HL-60 (cell line): Measurements from ENCODE around the gene DERA.

ENCODE experiments used
- DNase-seq, 2 experiments: peaks; one replicate each; pipeline ENCODE4 v3.0.0-alpha.2; 2010 to 2020; ENCODE audit warnings: low read depth in 1 of 2, low spot score in 1 of 2
- H3K27ac ChIP-seq: fragments of 250-450 bp; sonication (Bioruptor Pico); replicated peaks from 2 replicates; pipeline ENCODE4 v1.5.1; 2020; ENCODE audit warnings: mild to moderate bottlenecking, moderate library complexity
- H3K27me3 ChIP-seq: fragments of 250-450 bp; sonication (Bioruptor Pico); 2 replicates; pipeline ENCODE4 v1.5.1; 2021; ENCODE audit warnings: mild to moderate bottlenecking, moderate library complexity; ENCODE audit not compliant: insufficient read depth, poor library complexity, severe bottlenecking
- H3K4me3 ChIP-seq: replicated peaks from 2 replicates; pipeline ENCODE4 v1.5.1; 2011; ENCODE audit warnings: mild to moderate bottlenecking, control low read depth, low read length; ENCODE audit not compliant: insufficient read depth
- CTCF ChIP-seq: IDR thresholded peaks from one replicate; pipeline ENCODE4 v1.5.1; 2011; ENCODE audit warnings: low read length, control low read depth, inconsistent platforms; ENCODE audit not compliant: insufficient read depth
- GABPA ChIP-seq: IDR thresholded peaks from 2 replicates; pipeline ENCODE4 v1.6.1; 2012; ENCODE audit warnings: low read depth
- POLR2AphosphoS5 ChIP-seq: IDR thresholded peaks from 2 replicates; pipeline ENCODE4 v1.6.1; 2012; ENCODE audit warnings: low read depth
- SPI1 ChIP-seq: IDR thresholded peaks from 2 replicates; pipeline ENCODE4 v1.6.1; 2012; ENCODE audit warnings: low read depth, mild to moderate bottlenecking, borderline replicate concordance
- TF ChIP-seq, protein P1 (sequence below): IDR thresholded peaks from 2 replicates; pipeline ENCODE4 v1.6.1; 2012; ENCODE audit warnings: low read depth; ENCODE audit not compliant: insufficient replicate concordance

Gene DERA

DNA sequence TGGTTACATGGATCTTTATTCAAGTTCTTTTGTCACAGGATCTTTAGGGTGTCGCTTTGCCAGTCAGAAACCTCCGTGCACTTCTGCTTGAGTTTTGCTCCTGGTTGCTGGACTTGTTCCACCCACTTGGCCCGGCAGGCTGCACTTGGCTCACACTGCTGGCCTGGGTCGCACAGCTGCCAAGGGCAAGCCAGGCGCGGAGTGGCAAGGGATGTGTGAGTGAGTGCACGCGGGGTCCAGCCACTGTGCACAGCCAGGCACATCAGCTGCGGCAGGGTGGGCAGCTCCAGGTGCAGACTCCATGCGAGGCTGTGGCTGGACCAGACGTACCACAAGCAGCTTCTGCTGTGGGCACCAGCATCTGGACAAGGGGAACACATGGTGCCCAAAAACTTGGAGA is 76.6 kb downstream of the DERA start:
- Histone ChIP-seq H3K27ac (no peak overlapping the region), H3K27me3 (no peaks in the 10 kb centered on the region), H3K4me3 (no peak overlapping the region)
- no peak for DNase-seq
- TF ChIP-seq SPI1 (no peak), CTCF (no peak)

- no peaks in the 10 kb centered on the region for H3K27me3 ChIP-seq
- H3K4me3 ChIP-seq = no peak overlapping the region
- TF ChIP-seq, protein P1, sequence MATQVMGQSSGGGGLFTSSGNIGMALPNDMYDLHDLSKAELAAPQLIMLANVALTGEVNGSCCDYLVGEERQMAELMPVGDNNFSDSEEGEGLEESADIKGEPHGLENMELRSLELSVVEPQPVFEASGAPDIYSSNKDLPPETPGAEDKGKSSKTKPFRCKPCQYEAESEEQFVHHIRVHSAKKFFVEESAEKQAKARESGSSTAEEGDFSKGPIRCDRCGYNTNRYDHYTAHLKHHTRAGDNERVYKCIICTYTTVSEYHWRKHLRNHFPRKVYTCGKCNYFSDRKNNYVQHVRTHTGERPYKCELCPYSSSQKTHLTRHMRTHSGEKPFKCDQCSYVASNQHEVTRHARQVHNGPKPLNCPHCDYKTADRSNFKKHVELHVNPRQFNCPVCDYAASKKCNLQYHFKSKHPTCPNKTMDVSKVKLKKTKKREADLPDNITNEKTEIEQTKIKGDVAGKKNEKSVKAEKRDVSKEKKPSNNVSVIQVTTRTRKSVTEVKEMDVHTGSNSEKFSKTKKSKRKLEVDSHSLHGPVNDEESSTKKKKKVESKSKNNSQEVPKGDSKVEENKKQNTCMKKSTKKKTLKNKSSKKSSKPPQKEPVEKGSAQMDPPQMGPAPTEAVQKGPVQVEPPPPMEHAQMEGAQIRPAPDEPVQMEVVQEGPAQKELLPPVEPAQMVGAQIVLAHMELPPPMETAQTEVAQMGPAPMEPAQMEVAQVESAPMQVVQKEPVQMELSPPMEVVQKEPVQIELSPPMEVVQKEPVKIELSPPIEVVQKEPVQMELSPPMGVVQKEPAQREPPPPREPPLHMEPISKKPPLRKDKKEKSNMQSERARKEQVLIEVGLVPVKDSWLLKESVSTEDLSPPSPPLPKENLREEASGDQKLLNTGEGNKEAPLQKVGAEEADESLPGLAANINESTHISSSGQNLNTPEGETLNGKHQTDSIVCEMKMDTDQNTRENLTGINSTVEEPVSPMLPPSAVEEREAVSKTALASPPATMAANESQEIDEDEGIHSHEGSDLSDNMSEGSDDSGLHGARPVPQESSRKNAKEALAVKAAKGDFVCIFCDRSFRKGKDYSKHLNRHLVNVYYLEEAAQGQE = no peak
- TF ChIP-seq POLR2AphosphoS5 (no peak), SPI1 (no peak), CTCF (no peak), GABPA (no peak)
- DNase-seq = no peak
- no peak overlapping the region for H3K27ac ChIP-seq
These were observed 78.0 kb downstream of the DERA start for GRCh38 chr12:15988983-15989755.

- DNase-seq = no peak
- H3K4me3 ChIP-seq = no peak overlapping the region
- TF ChIP-seq GABPA = no peak
- no peak for TF ChIP-seq CTCF
- no peak for TF ChIP-seq POLR2AphosphoS5
- no peak for TF ChIP-seq SPI1
- TF ChIP-seq, protein P1 = no peak
- no peaks in the 10 kb centered on the region for H3K27me3 ChIP-seq
- H3K27ac ChIP-seq = no peak overlapping the region
These were observed 84.7 kb downstream of the DERA start for GRCh38 chr12:15995801-15996200.

- DNase-seq = no peak
- H3K4me3 ChIP-seq = no peak overlapping the region
- TF ChIP-seq, protein P1 = no peak
- no peak for TF ChIP-seq CTCF
- no peak for TF ChIP-seq SPI1
- TF ChIP-seq GABPA = no peak
- no peak for TF ChIP-seq POLR2AphosphoS5
- no peak overlapping the region for H3K27ac ChIP-seq
- H3K27me3 ChIP-seq = no peaks in the 10 kb centered on the region
These were observed 85.1 kb downstream of the DERA start for GRCh38 chr12:15996254-15996653.
